Memory B cell (primary cell): ENCODE measurements around the gene ATRX.
"Not testable (repeated sequence)": the region's sequence is repeated elsewhere in the genome, so short reads cannot be mapped to it uniquely, and the experiment has no call there.

Source experiments
- ATAC-seq: fragments of 150-1000 bp; cut with Tn5 transposase; 2 replicates; pipeline ENCODE4 v1.10.0; 2021; ENCODE audit warnings: low read depth, mild to moderate bottlenecking, moderate library complexity
- DNase-seq, 2 donors: peaks; one replicate each; pipeline ENCODE4 v3.0.0; 2022; ENCODE audit warnings: low spot score in 2 of 2
- H3K27ac Mint-ChIP-seq: one replicate; pipeline ENCODE4 v1.8.0; 2022; ENCODE audit warnings: mild to moderate bottlenecking, moderate library complexity, mixed read lengths
- H3K27me3 Mint-ChIP-seq: one replicate; pipeline ENCODE4 v1.8.0; 2022; ENCODE audit warnings: mixed read lengths
- H3K36me3 Mint-ChIP-seq: one replicate; pipeline ENCODE4 v1.8.0; 2022; ENCODE audit warnings: mild to moderate bottlenecking, mixed read lengths
- H3K4me1 Mint-ChIP-seq: one replicate; pipeline ENCODE4 v1.8.0; 2022; ENCODE audit warnings: mixed read lengths
- H3K4me3 Mint-ChIP-seq: one replicate; pipeline ENCODE4 v1.8.0; 2022; ENCODE audit warnings: mild to moderate bottlenecking, moderate library complexity, mixed read lengths
- H3K9me3 Mint-ChIP-seq: one replicate; pipeline ENCODE4 v1.8.0; 2022; ENCODE audit warnings: mixed read lengths

ATRX gene

GRCh38 chrX:77785486-77786364 is at the start of gene ATRX:
TSS of gene ATRX (minus strand) at chrX:77786216. CDS start at chrX:77786001, 215 bp downstream.
- Mint-ChIP-seq H3K36me3 (peaks cover 2% of the 10 kb centered on the region), H3K9me3 (no peaks in the 10 kb centered on the region), H3K4me1 (peaks cover 10% of the 10 kb centered on the region), H3K27me3 (no peaks in the 10 kb centered on the region), H3K4me3 (peak within 1 kb of the TSS; percentile 100), H3K27ac (peak within 1 kb of the TSS; percentile 100)
- ATAC-seq (peak; percentile 91), DNase-seq (peak; percentile 44 to 55)

- DNase-seq, H3K27me3 Mint-ChIP-seq, H3K4me1 Mint-ChIP-seq, H3K9me3 Mint-ChIP-seq, ATAC-seq, H3K4me3 Mint-ChIP-seq, H3K27ac Mint-ChIP-seq: not testable (repeated sequence)
- peaks cover 14% of the 10 kb centered on the region for H3K36me3 Mint-ChIP-seq
Observed at GRCh38 chrX:77831544-77831943, 45.5 kb upstream of the ATRX start.

- not testable (repeated sequence) for H3K27ac Mint-ChIP-seq, ATAC-seq, H3K4me3 Mint-ChIP-seq, H3K4me1 Mint-ChIP-seq, DNase-seq, H3K36me3 Mint-ChIP-seq, H3K9me3 Mint-ChIP-seq, H3K27me3 Mint-ChIP-seq
Observed at GRCh38 chrX:77821989-77822388, 36.0 kb upstream of the ATRX start.

- peaks cover 5% of the 10 kb centered on the region for H3K36me3 Mint-ChIP-seq
- H3K27ac Mint-ChIP-seq: no peak overlapping the region
- DNase-seq (no peak), ATAC-seq (no peak)
- no peaks in the 10 kb centered on the region for H3K27me3 Mint-ChIP-seq
- H3K4me3 Mint-ChIP-seq: no peak overlapping the region
- H3K9me3 Mint-ChIP-seq: peaks cover 2% of the 10 kb centered on the region
- H3K4me1 Mint-ChIP-seq: no peaks in the 10 kb centered on the region
Observed at GRCh38 chrX:77820091-77820727, 34.2 kb upstream of the ATRX start.

GRCh38 chrX:77814210-77814609 is 28.2 kb upstream of the ATRX start:
- ATAC-seq (no peak), DNase-seq (no peak)
- H3K4me1 Mint-ChIP-seq: no peaks in the 10 kb centered on the region
- no peak overlapping the region for H3K4me3 Mint-ChIP-seq
- no peaks in the 10 kb centered on the region for H3K9me3 Mint-ChIP-seq
- no peaks in the 10 kb centered on the region for H3K27me3 Mint-ChIP-seq
- no peaks in the 10 kb centered on the region for H3K36me3 Mint-ChIP-seq
- H3K27ac Mint-ChIP-seq: no peak overlapping the region

- Mint-ChIP-seq H3K9me3 (peaks cover 3% of the 10 kb centered on the region), H3K27ac (no peak overlapping the region), H3K4me1 (no peaks in the 10 kb centered on the region), H3K27me3 (no peaks in the 10 kb centered on the region), H3K4me3 (no peak overlapping the region), H3K36me3 (no peaks in the 10 kb centered on the region)
- no peak for DNase-seq
- ATAC-seq: no peak
Observed at GRCh38 chrX:77802201-77802600, 16.2 kb upstream of the ATRX start.

GRCh38 chrX:77795124-77795523 is 9.1 kb upstream of the ATRX start:
- Mint-ChIP-seq H3K27ac (no peak overlapping the region), H3K4me1 (no peaks in the 10 kb centered on the region), H3K9me3 (no peaks in the 10 kb centered on the region), H3K4me3 (no peak overlapping the region), H3K36me3 (no peaks in the 10 kb centered on the region), H3K27me3 (no peaks in the 10 kb centered on the region)
- DNase-seq: no peak
- no peak for ATAC-seq

GRCh38 chrX:77793946-77794345 is 7.9 kb upstream of the ATRX start:
- DNase-seq: no peak
- no peaks in the 10 kb centered on the region for H3K4me1 Mint-ChIP-seq
- no peak for ATAC-seq
- no peaks in the 10 kb centered on the region for H3K27me3 Mint-ChIP-seq
- H3K36me3 Mint-ChIP-seq: no peaks in the 10 kb centered on the region
- H3K27ac Mint-ChIP-seq: no peak overlapping the region
- no peak overlapping the region for H3K4me3 Mint-ChIP-seq
- H3K9me3 Mint-ChIP-seq: no peaks in the 10 kb centered on the region

GRCh38 chrX:77788050-77788449 is 2.0 kb upstream of the ATRX start:
- Mint-ChIP-seq H3K36me3 (peaks cover 2% of the 10 kb centered on the region), H3K9me3 (no peaks in the 10 kb centered on the region), H3K27me3 (no peaks in the 10 kb centered on the region), H3K4me1 (peaks cover 10% of the 10 kb centered on the region), H3K4me3 (peak overlapping the region; percentile 66), H3K27ac (peak overlapping the region; percentile 100)
- ATAC-seq: peak; percentile 9
- no peak for DNase-seq

GRCh38 chrX:77786365-77786680 is 307 bp upstream of the ATRX start:
- Mint-ChIP-seq H3K36me3 (peaks cover 2% of the 10 kb centered on the region), H3K27ac (peak overlapping the region; percentile 100), H3K27me3 (no peaks in the 10 kb centered on the region), H3K4me3 (peak overlapping the region; percentile 100), H3K9me3 (no peaks in the 10 kb centered on the region), H3K4me1 (peaks cover 10% of the 10 kb centered on the region)
- peak; percentile 5 for ATAC-seq
- no peak for DNase-seq

GRCh38 chrX:77779695-77780094 is 6.3 kb downstream of the ATRX start:
- H3K27ac Mint-ChIP-seq: peak overlapping the region; percentile 32
- H3K4me1 Mint-ChIP-seq: peaks cover 19% of the 10 kb centered on the region
- no peak overlapping the region for H3K4me3 Mint-ChIP-seq
- H3K27me3 Mint-ChIP-seq: no peaks in the 10 kb centered on the region
- H3K9me3 Mint-ChIP-seq: peaks cover 1% of the 10 kb centered on the region
- ATAC-seq (no peak), DNase-seq (no peak)
- peaks cover 4% of the 10 kb centered on the region for H3K36me3 Mint-ChIP-seq

- DNase-seq (no peak), ATAC-seq (peak; percentile 27)
- Mint-ChIP-seq H3K9me3 (peaks cover 1% of the 10 kb centered on the region), H3K36me3 (peaks cover 4% of the 10 kb centered on the region), H3K4me1 (peaks cover 14% of the 10 kb centered on the region), H3K4me3 (no peak overlapping the region), H3K27me3 (no peaks in the 10 kb centered on the region), H3K27ac (peak overlapping the region; percentile 49)
Observed at GRCh38 chrX:77776659-77777058, 9.4 kb downstream of the ATRX start.

- H3K36me3 Mint-ChIP-seq: peaks cover 9% of the 10 kb centered on the region
- peaks cover 11% of the 10 kb centered on the region for H3K4me1 Mint-ChIP-seq
- H3K27me3 Mint-ChIP-seq: no peaks in the 10 kb centered on the region
- peaks cover 3% of the 10 kb centered on the region for H3K9me3 Mint-ChIP-seq
- no peak for ATAC-seq
- no peak for DNase-seq
- H3K4me3 Mint-ChIP-seq: no peak overlapping the region
- peak overlapping the region; percentile 79 for H3K27ac Mint-ChIP-seq
Observed at GRCh38 chrX:77771601-77772000, 14.4 kb downstream of the ATRX start.

GRCh38 chrX:77768787-77769186 is 17.2 kb downstream of the ATRX start:
- Mint-ChIP-seq H3K27ac (no peak overlapping the region), H3K36me3 (peaks cover 9% of the 10 kb centered on the region), H3K27me3 (no peaks in the 10 kb centered on the region), H3K4me3 (peak overlapping the region; percentile 14), H3K9me3 (peaks cover 3% of the 10 kb centered on the region), H3K4me1 (peaks cover 9% of the 10 kb centered on the region)
- ATAC-seq (no peak), DNase-seq (no peak)
